Small intestine (tissue), 16 donors: Measurements from ENCODE around the gene MOB2. TPM values are rescaled to one million over a fixed set of nuclear protein-coding genes. Genes with fewer than 3 reads are reported as not detected.

Experiments
- DNase-seq, 2 donors: peaks; one replicate each; pipeline versions ENCODE4 v3.0.0 to v3.0.0-alpha.2; 2013
- FAIRE-seq: peaks from 2 replicates; lab custom pipeline; 2012; peaks lifted over from hg19 to GRCh38; lab: Jason Lieb, UNC
- H3K27ac ChIP-seq, 3 donors: one replicate each; pipeline ENCODE4 v1.5.1; 2013; ENCODE audit warnings: low read length in 2 of 3, mild to moderate bottlenecking in 2 of 3, control low read depth in 1 of 3, inconsistent platforms in 1 of 3, low read depth in 1 of 3, moderate library complexity in 1 of 3
- H3K27me3 ChIP-seq, 3 donors: one replicate each; pipeline ENCODE4 v1.6.1; 2013; ENCODE audit warnings: low read length in 3 of 3, inconsistent platforms in 1 of 3; ENCODE audit not compliant: control insufficient read depth in 3 of 3, insufficient read depth in 3 of 3
- H3K36me3 ChIP-seq, 3 donors: one replicate each; pipeline ENCODE4 v1.6.1; 2013; ENCODE audit warnings: low read length in 3 of 3, inconsistent platforms in 1 of 3, low read depth in 1 of 3, mild to moderate bottlenecking in 1 of 3, moderate library complexity in 1 of 3; ENCODE audit not compliant: control insufficient read depth in 3 of 3, insufficient read depth in 2 of 3
- H3K4me1 ChIP-seq, 3 donors: one replicate each; pipeline ENCODE4 v1.6.1; 2013; ENCODE audit warnings: low read length in 2 of 3, inconsistent platforms in 1 of 3, low read depth in 1 of 3, mild to moderate bottlenecking in 1 of 3, moderate library complexity in 1 of 3; ENCODE audit not compliant: control insufficient read depth in 3 of 3, insufficient read depth in 2 of 3
- H3K4me3 ChIP-seq, 3 donors: one replicate each; pipeline ENCODE4 v1.5.1; 2013; ENCODE audit warnings: low read length in 3 of 3, control low read depth in 1 of 3, inconsistent platforms in 1 of 3, low read depth in 1 of 3, mild to moderate bottlenecking in 1 of 3, moderate library complexity in 1 of 3
- H3K9me3 ChIP-seq, 2 donors: one replicate each; pipeline ENCODE4 v1.6.1; 2013; ENCODE audit warnings: low read depth in 1 of 2, low read length in 1 of 2; ENCODE audit not compliant: control insufficient read depth in 2 of 2, insufficient read depth in 1 of 2
- WGBS, 3 donors: extraction: QIAGEN DNeasy Blood & Tissue Kit; methylation state at CpG; one replicate each; pipeline ENCODE4 v1.1.7; 2013; 5-methylcytosine and 5-hydroxymethylcytosine counted together
- long read RNA-seq, 10 donors: transcript quantifications; one replicate each; lab custom pipeline, GENCODE V29; 2026
- polyA plus RNA-seq, 4 donors: library from polyadenylated mRNA; stranded (reverse) in 3 of 4; unstranded in 1 of 4; fragments of 200-250 nt in 3 of 4; fragments of 120-200 nt in 1 of 4; gene quantifications; one replicate each; pipeline versions ENCODE4 v1.2.1 to v1.2.3, GENCODE V29; 2013
- donor health status: healthy with polysubstance abuse.
- donor health status: control.
- donor health status: control.
- donor health status: Bipolar disorder and iron deficiency.
- donor health status: healthy.

Gene MOB2
- 10 to 100 TPM; 28.3 to 48.6 (median 42.0) TPM for polyA plus RNA-seq
- long read RNA-seq, donor 1: 0 reads
- long read RNA-seq, donor 2: 0 reads
- long read RNA-seq, donor 3, partial matches to known transcripts: 0 of 3 reads
- long read RNA-seq, donor 3, other reads (novel, unspliced or antisense): 0 of 3 reads
- long read RNA-seq, donor 4: 0 reads
- long read RNA-seq, donor 5, partial matches to known transcripts: 0 of 1 reads
- long read RNA-seq, donor 5, other reads (novel, unspliced or antisense): 0 of 1 reads
- long read RNA-seq, donor 6, partial matches to known transcripts: 6 of 6 reads
- long read RNA-seq, donor 6, other reads (novel, unspliced or antisense): 0 of 6 reads
- long read RNA-seq, donor 7: 0 reads
- long read RNA-seq, donor 8: 0 reads
- long read RNA-seq, donor 9: 0 reads
- long read RNA-seq, donor 10, partial matches to known transcripts: 9 of 10 reads
- long read RNA-seq, donor 10, other reads (novel, unspliced or antisense): 0 of 10 reads

- peak within 1 kb of the TSS in 1 of 3 donors; percentile 56 for H3K27ac ChIP-seq
- no peaks in the 10 kb centered on the region for H3K9me3 ChIP-seq
- DNase-seq (peak; percentile 19 to 52), FAIRE-seq (no peak)
- H3K4me1 ChIP-seq: peaks cover 10 to 17% (median 14%) of the 10 kb centered on the region in 3 donors
- 23 to 38% (median 32%) methylated on average over 27 to 31 of the region's 31 CpGs for WGBS, 3 donors
- peak within 1 kb of the TSS in 1 of 3 donors; percentile 8 for H3K4me3 ChIP-seq
- H3K36me3 ChIP-seq: peaks cover 0 to 42% (median 0%) of the 10 kb centered on the region in 3 donors
- no peaks in the 10 kb centered on the region for H3K27me3 ChIP-seq
Measured at GRCh38 chr11:1486054-1486825, at the start of gene MOB2. Gene MOB2 (minus strand): TSS chr11:1486779. CDS start chr11:1486556, 223 bp downstream.

GRCh38 chr11:1534682-1535081, 48.1 kb upstream of the MOB2 start:
- H3K36me3 ChIP-seq: peaks cover 0 to 56% (median 8%) of the 10 kb centered on the region in 3 donors
- no peaks in the 10 kb centered on the region for H3K4me1 ChIP-seq
- no peak overlapping the region for H3K27ac ChIP-seq
- DNase-seq (no peak), FAIRE-seq (no peak)
- H3K4me3 ChIP-seq: no peak overlapping the region
- H3K9me3 ChIP-seq: no peaks in the 10 kb centered on the region
- H3K27me3 ChIP-seq: no peaks in the 10 kb centered on the region
- WGBS, 3 donors: 86 to 88% (median 87%) methylated on average over 14 of the region's 14 CpGs

- FAIRE-seq: no peak
- no peak overlapping the region for H3K27ac ChIP-seq
- DNase-seq: no peak
- no peaks in the 10 kb centered on the region for H3K27me3 ChIP-seq
- H3K4me3 ChIP-seq: no peak overlapping the region
- H3K36me3 ChIP-seq: peaks cover 0 to 61% (median 8%) of the 10 kb centered on the region in 3 donors
- H3K9me3 ChIP-seq: no peaks in the 10 kb centered on the region
- WGBS, 3 donors: 89 to 92% (median 91%) methylated on average over 7 of the region's 7 CpGs
- no peaks in the 10 kb centered on the region for H3K4me1 ChIP-seq
Measured at GRCh38 chr11:1534171-1534570, 47.6 kb upstream of the MOB2 start.

GRCh38 chr11:1533342-1533725, 46.8 kb upstream of the MOB2 start:
- DNase-seq (no peak), FAIRE-seq (no peak)
- H3K4me1 ChIP-seq: no peaks in the 10 kb centered on the region
- H3K27ac ChIP-seq: no peak overlapping the region
- H3K9me3 ChIP-seq: no peaks in the 10 kb centered on the region
- 86 to 93% (median 90%) methylated on average over 10 of the region's 10 CpGs for WGBS, 3 donors
- H3K4me3 ChIP-seq: no peak overlapping the region
- H3K27me3 ChIP-seq: no peaks in the 10 kb centered on the region
- peaks cover 0 to 63% (median 8%) of the 10 kb centered on the region in 3 donors for H3K36me3 ChIP-seq

DNA sequence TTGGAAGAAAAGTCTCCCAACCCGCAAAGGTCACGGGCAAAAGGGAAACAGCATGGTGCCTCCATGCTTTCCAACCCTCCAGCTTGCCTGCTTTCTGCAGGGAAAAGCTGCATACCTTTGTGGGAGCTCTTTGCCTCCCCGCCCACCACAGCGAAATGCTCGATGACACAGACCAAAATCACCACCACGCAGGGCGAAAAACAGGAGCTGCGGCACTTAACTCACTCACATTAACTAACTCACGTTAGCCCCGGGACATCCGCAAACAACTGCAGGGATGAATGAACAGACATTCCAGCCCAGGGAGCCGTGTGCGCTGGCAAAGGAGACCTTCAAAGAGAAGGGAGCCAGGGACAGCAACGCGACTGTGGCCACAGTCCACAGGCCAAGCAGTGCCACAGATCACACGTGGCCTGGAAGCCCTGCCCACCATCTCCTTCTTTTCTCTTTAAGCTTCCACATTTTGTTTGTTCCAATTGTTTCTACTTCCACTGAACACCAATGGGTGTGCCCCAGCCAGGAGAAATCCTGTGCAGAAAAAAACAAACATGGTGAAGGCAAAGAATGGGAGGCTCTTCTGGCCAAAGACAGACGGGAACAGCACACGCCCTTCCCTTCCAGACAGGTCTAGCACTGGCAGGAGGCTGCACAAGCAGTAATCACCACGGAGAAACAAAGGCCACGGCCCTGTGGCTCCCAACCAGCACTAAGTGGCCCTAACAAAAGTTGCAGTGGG, 46.2 kb upstream of the MOB2 start:
- 76 to 79% (median 78%) methylated on average over 20 of the region's 20 CpGs for WGBS, 3 donors
- Histone ChIP-seq H3K4me1 (no peaks in the 10 kb centered on the region), H3K4me3 (no peak overlapping the region), H3K27me3 (no peaks in the 10 kb centered on the region), H3K36me3 (peaks cover 0 to 63% (median 8%) of the 10 kb centered on the region in 3 donors), H3K9me3 (no peaks in the 10 kb centered on the region), H3K27ac (no peak overlapping the region)
- DNase-seq (no peak), FAIRE-seq (no peak)

GRCh38 chr11:1532014-1532586, 45.5 kb upstream of the MOB2 start:
- Histone ChIP-seq H3K9me3 (no peaks in the 10 kb centered on the region), H3K4me3 (no peak overlapping the region), H3K27me3 (no peaks in the 10 kb centered on the region), H3K4me1 (no peaks in the 10 kb centered on the region), H3K36me3 (peaks cover 0 to 61% (median 8%) of the 10 kb centered on the region in 3 donors), H3K27ac (no peak overlapping the region)
- 84 to 88% (median 86%) methylated on average over 17 of the region's 17 CpGs for WGBS, 3 donors
- DNase-seq (no peak), FAIRE-seq (no peak)

GRCh38 chr11:1531449-1532013, 45.0 kb upstream of the MOB2 start:
- 80 to 85% (median 84%) methylated on average over 11 to 12 of the region's 12 CpGs for WGBS, 3 donors
- no peak overlapping the region for H3K4me3 ChIP-seq
- H3K9me3 ChIP-seq: no peaks in the 10 kb centered on the region
- H3K27ac ChIP-seq: no peak overlapping the region
- H3K36me3 ChIP-seq: peaks cover 0 to 60% (median 8%) of the 10 kb centered on the region in 3 donors
- no peak for FAIRE-seq
- DNase-seq: no peak
- H3K4me1 ChIP-seq: no peaks in the 10 kb centered on the region
- no peaks in the 10 kb centered on the region for H3K27me3 ChIP-seq
